KOPT-K1 (cell line): ENCODE measurements around the gene FAM83F.
A peak's percentile ranks its signal among the peaks of the same experiment; 100 is the strongest.

Source experiments
- H3K27ac ChIP-seq: fragments of 200-600 bp; sonication (generic); 2 replicates; pipeline ENCODE4 v1.5.1; 2016; ENCODE audit warnings: antibody characterized with exemption, mild to moderate bottlenecking, low read depth, low read length; ENCODE audit not compliant: poor library complexity, severe bottlenecking
- H3K36me3 ChIP-seq: fragments of 200-600 bp; sonication (generic); 2 replicates; pipeline ENCODE4 v1.5.1; 2017; ENCODE audit warnings: antibody characterized with exemption, mild to moderate bottlenecking, low read length, moderate library complexity; ENCODE audit not compliant: insufficient read depth
- H3K9me3 ChIP-seq: fragments of 200-600 bp; sonication (generic); 2 replicates; pipeline ENCODE4 v1.5.1; 2017; ENCODE audit warnings: antibody characterized with exemption, low read length, mild to moderate bottlenecking; ENCODE audit not compliant: insufficient read depth, poor library complexity, severe bottlenecking

The FAM83F gene

DNA sequence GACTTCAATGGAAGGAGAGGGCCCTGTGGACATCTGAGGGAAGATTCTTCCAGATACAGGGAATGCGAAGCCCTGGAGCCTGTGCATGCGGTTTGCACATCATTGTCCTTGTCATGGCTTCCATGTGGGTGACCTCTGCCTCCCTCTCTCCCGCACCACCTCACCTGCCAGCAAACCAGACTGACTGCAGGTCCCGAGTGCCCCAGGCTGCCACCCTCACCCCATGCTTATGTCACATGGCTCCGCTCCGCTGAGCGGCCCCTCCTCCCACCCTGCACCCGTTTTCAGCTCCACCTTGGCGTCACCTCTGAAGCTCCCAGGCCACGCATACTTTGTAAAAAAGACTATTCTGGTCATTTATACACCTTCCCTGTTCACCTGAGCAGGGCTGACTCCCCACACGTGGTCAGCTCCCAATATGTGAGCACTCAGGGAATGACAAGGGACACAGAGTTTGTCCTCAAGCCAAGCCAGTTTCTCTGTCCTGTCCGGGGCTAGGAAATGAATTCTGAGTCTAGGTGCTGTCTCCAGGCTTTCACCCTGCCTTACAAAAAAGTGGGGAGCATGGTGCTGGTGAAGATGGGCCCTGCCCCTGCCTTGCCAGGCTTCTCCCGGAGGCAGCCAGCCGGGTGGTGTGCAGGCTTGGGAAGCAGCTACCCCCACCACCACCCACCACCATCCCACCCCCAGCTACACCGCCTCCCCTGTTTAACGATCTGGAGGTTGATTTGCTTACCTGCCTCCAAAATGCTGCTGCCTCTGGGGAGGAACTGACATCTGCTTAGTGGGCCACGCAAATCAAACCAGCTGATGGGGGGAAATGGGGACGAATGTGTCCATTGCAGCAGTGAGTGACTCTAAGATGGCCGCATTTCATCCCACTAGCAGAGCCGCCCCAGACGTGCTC, 32.7 kb downstream of the FAM83F start:
- no peaks in the 10 kb centered on the region for H3K36me3 ChIP-seq
- peak overlapping the region; percentile 29 for H3K27ac ChIP-seq
- no peaks in the 10 kb centered on the region for H3K9me3 ChIP-seq

DNA sequence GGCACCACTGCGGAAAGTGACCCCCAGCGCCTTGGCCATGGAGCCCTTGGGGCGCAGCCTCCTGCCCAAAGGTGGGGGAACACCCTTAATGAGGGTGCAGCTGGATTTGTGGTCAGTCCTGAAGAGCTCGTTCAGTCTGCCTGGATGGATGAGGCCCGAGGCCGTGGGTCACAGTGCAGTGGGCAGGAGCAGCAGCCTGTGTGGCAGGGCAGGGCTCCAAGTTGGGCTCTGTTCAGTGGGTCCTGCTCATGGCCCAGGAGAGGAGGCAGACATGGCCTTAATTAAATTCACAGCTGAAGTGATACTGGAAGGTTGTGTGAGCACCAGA, 33.3 kb downstream of the FAM83F start:
- no peaks in the 10 kb centered on the region for H3K9me3 ChIP-seq
- peak overlapping the region; percentile 29 for H3K27ac ChIP-seq
- H3K36me3 ChIP-seq: no peaks in the 10 kb centered on the region

DNA sequence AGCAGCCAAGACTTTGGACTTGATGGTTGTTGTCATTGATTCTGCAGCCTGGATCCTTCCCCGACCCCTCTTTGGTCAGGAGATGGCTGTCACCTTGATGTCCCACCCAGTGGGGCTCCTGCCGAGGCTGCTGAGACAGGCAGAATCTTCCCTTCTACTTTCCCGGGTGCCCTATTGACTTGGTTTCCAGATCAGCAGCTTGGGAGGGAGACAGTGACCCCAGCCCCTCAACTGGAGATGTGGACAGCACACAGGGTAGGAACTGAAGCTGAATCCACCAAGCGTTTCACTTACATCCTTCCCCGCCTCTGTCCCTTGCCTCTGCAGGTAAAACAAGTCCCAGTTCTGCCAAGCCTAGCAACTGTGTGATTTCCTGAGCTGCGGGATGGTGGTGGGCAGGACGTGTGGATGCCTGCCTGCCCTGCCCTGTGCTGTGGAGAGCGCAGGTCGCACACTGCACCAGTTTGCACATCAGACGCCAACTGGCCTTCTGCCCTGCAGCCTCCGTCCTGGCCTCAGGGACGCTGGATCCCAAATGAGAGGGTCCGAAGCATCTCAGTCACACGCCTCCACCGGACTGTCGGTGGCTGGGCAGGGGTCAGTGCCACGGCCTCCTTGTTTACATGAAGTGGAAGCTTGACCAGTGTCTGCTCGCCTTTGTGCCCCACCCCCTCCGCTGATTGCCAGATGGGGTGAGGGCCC, 34.6 kb downstream of the FAM83F start:
- no peaks in the 10 kb centered on the region for H3K9me3 ChIP-seq

DNA sequence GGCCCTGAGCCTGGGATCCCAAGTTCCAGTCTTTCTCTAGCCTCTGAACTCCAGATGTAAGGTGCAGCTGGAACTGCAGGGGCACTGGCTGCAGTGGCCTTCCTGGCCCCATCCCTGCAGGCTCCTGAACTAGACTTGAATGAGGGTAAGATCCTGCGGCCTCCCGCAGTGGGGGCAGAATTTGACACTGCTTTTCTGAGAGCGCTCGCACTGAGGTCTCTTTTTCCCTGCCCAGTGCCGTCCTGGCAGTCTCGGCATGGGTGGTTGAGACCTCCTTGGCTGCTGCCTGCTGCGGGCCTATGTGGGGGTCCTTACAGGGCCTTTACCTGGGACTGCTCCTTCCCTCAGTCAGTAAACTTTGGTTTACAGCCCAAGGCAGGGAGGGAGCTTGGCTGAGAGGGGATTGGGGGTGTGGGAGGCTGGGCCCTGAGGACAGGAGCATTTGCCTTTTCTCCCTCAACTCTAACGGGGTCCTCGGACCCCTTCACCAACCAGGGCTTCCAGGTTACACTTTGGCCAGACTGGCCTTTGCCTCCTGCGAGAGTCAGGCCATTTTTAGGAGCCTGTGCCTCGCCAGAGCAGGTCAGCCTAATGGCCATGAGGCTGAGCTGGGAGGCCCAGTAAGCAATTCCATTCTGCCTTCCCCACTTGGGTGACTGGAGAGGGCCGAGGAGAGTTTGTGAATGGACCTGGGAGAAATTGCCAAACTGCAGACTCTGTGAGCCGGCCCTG, 35.4 kb downstream of the FAM83F start:
- H3K36me3 ChIP-seq: no peaks in the 10 kb centered on the region
- H3K9me3 ChIP-seq: no peaks in the 10 kb centered on the region
- peak overlapping the region; percentile 83 for H3K27ac ChIP-seq

More for the DNA sequence above, 34.6 kb downstream of the FAM83F start:
- Histone ChIP-seq H3K36me3 (no peaks in the 10 kb centered on the region), H3K27ac (peak overlapping the region; percentile 83)

DNA sequence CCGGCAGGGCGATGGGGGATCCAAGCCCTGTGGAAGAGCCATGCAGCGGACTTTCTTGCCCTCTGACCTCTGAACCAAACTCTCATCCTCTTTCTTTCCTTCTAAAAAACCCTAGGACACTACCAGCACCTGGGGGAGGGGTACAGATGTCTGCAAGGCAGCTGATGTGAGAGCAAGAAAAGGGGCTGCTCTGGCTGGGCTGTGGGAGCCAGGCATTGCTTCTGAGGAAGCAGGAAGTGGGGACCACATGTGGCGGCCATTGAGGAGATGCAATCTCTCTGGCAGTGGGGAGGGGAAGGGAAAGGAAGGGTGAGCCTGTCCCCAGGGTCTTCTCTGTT, 36.0 kb downstream of the FAM83F start:
- no peaks in the 10 kb centered on the region for H3K36me3 ChIP-seq
- peak overlapping the region; percentile 83 for H3K27ac ChIP-seq
- no peaks in the 10 kb centered on the region for H3K9me3 ChIP-seq

DNA sequence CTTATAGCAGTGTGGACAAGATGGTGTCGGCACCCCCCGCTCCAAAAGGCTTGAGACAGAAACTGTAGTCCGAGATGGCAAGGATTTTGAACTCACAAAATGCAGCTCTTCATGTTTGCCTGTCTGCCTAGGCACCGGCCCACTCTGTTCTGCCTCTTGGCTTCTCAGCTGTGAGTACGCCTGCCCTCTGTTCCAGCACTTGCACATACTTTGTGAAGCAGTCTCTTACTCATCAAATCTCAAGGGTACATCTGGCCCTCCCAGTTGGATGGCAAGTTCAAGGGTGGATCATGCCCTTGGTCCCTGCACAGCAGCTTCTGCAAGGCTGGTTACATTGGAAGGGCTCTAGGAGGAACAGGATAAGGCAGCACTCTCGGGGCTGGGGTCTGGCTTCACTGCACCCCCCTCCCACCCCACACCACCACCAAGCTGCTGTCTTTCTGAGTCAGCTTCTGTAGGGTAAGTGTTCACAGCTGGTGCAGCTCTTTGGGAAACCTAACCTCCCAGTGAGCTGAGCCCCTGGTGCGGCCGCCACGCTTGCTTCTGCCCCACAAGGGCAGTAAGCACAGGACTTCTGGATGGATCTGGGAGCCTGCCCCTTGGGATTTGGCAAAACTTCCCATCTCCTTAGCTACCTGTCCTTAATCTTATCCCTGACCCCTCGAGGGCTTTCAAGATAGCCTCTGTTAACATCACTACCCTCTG, 37.2 kb downstream of the FAM83F start:
- H3K36me3 ChIP-seq: no peaks in the 10 kb centered on the region
- no peaks in the 10 kb centered on the region for H3K9me3 ChIP-seq
- peak overlapping the region; percentile 83 for H3K27ac ChIP-seq

DNA sequence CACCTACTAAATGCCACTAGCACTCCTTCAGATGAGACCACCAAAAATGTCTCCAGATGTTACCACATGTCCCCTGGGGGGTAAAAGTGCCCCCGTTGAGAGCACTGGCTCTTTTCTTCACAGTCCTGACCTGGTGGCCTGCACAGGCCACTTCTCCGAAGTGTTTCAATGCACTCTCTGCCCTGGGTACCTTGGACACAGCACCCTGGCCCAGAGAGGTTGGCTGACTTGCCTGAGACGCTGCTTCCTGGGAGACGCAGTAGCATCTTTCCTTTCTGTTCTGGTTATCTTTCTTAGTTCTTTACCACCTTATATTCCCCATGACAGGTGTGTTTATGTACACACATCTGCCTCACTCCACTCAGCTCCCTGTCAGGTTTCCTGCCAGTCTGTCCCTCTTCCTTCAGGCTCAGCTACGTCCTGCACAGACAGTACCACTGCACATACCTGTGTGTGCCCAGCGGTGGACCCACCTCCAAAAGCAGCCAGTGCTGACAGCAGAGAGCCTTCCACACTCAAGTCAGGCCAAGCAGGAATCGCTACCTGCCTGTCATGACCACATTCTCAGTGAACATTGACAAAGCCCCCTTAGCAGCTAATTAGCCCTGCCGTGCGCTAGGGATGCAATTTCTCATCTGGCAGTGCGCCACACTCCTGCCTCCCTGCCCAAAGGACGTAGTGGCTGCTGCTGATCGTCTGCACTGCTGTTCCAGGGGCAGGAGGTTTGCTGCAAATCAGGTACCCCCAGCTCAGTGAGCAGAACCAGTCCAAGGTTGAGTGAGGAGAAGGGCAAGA, 39.0 kb downstream of the FAM83F start:
- Histone ChIP-seq H3K9me3 (no peaks in the 10 kb centered on the region), H3K27ac (no peak overlapping the region), H3K36me3 (no peaks in the 10 kb centered on the region)

DNA sequence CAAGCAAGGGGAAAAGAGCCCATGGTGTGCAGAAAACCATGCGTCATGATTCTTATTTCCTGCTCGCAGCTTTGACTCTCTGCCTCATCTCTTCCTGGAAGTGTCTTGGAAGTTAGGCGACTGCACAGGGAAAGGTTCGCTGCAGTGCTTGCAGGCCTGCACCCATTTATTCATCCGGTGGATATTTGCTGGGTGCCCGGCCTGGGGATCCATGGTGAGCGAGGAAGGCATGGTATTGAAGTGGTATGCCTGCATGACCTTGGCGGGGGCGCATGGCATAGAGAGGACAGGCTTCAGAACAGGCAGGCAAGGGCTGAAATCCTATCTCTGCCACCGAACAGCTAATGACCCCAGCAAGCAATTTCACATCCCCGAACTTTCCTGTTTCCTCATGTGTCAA, 40.6 kb downstream of the FAM83F start:
- H3K27ac ChIP-seq: no peak overlapping the region
- no peaks in the 10 kb centered on the region for H3K36me3 ChIP-seq
- H3K9me3 ChIP-seq: no peaks in the 10 kb centered on the region

DNA sequence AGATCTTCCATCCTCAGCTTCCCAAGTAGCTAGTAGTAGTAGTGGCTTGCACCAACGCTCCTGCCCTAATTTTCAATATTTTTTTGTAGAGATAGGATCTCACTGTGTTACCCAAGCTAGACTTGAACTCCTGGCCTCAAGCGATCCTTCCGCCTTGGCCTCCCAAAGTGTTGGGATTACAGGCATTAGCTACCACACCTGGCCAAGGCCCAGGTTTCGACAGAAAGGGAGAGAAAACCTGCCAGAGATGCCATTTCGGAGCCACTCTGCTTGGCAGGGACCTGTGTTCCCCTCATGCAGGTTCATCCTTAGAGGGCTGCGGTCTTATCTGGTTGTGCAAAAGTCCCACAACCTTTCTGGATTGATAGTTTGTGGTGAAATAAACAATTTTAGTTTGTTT, 41.4 kb downstream of the FAM83F start:
- H3K9me3 ChIP-seq: no peaks in the 10 kb centered on the region
- H3K27ac ChIP-seq: no peak overlapping the region
- H3K36me3 ChIP-seq: no peaks in the 10 kb centered on the region

DNA sequence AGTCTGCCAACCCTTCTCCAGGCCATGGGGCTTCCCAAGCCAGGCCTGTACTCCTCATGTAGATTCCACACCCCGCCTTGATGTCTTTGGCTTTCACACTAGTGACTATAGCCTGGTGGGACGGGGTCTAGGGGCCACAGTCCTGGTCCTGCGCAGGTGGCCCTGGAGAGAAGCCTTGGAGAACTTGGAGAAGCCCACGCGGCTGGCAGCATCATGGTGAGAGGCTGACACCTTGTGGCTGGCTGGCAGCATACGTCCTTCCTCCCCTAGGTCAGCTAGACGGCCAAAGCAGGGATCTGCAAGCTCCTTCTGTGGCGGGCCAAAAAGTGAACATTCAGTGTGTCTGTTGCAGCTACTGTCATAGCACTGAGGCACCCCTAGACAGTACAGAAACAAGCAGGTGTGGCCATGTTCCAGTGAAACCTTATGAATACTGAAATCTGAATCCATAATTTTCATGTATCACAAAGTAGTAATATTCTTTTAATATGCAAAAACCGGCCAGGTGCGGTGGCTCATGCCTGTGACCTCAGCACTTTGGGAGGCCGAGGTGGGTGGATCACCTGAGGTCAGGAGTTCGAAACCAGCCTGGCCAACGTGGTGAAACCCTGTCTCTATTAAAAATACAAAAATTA, 42.0 kb downstream of the FAM83F start:
- H3K36me3 ChIP-seq: no peaks in the 10 kb centered on the region
- no peaks in the 10 kb centered on the region for H3K9me3 ChIP-seq
- no peak overlapping the region for H3K27ac ChIP-seq

DNA sequence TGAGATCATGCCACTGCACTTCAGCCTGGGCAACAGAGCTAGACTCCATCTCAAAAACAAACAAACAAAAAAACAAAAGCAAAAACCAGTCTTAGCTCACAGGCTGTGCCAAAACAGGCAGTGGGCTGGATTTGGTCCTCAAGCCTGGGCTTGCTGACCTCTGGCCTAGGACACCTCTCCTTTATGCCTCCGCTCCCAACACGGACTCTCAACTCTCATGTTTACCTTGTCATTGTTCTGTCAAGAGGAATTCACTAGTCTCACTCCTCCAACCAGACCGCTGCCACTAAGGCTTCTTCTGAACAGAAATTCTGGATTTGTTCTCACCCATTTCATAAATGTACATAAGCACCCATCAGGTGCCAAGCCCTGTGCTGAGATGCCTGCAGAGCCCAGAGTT, 42.6 kb downstream of the FAM83F start:
- Histone ChIP-seq H3K36me3 (no peaks in the 10 kb centered on the region), H3K27ac (no peak overlapping the region), H3K9me3 (no peaks in the 10 kb centered on the region)

DNA sequence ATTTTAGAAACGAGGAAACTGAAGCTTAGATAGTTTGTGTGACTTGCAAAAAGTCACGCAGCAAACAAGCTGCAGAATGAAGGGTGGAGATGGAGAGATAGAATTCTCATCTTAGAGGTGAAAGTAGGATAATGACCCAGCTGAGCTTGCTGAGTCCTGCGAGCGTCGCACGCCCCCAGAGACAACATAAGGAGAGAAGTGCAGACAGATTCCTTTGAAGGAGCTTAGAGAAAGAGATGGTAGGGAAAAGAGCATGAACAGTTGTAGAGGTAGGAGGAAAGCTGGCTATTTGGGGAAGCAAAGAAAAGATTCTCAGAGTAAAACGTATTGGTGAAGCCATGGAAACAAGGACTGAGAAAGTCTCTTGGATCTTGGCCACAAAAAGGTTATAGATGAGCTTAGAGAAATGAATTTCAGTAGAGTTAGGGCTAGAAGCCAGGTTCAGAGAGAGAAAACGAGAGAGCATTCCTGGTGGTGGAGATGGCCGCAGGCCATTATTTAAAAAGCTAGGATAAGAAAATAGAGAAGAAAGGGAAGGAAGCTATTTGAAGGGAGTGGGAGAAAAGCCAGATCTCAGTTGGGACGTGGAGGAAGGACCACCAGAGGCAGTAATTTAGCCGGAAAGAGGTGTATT, 44.8 kb downstream of the FAM83F start:
- no peak overlapping the region for H3K27ac ChIP-seq
- H3K9me3 ChIP-seq: no peaks in the 10 kb centered on the region
- no peaks in the 10 kb centered on the region for H3K36me3 ChIP-seq

DNA sequence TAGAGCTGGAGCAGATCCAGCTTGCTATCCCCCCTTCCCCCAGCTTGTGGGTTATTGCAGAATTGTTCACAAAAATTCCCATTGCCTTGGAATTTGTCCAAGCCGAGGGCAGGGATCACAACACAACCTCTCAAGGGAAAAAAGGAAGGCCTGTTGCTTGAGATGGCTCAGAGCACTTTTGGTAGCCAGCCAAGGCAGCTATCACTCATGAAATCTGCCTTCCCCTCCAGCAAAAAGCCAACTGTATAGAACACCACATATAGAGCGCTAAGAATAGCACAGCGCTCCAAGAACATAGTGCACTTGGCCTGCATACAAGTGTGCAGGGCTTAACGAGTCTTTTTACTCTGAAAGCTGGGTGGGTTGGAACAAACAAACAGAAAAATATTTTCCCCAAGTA, 46.2 kb downstream of the FAM83F start:
- Histone ChIP-seq H3K27ac (peak overlapping the region; percentile 63), H3K36me3 (no peaks in the 10 kb centered on the region), H3K9me3 (no peaks in the 10 kb centered on the region)
